ENCODE data around the gene HSH2D. TPM values are rescaled to one million over a fixed set of nuclear protein-coding genes. Genes with fewer than 3 reads are reported as not detected.

HSH2D gene
- total and polyA plus RNA-seq, 4 donors: 5.5 to 9.3 (median 6.4) TPM

GRCh38 chr19:16197622-16198369, 54.3 kb downstream of the HSH2D start, which contains the start of gene AP1M1:
TSS of gene AP1M1 (plus strand) at chr19:16197911. CDS start at chr19:16198027, 116 bp downstream.
- H3K36me3 ChIP-seq (ENCODE audit: control insufficient read depth in 4 of 4, insufficient read depth in 4 of 4, low read length in 4 of 4): peaks cover 0 to 18% (median 6%) of the 10 kb centered on the region in 4 donors
- no peaks in the 10 kb centered on the region for H3K27me3 ChIP-seq (ENCODE audit: control insufficient read depth in 3 of 3, insufficient read depth in 3 of 3, low read length in 2 of 3)
- 0 to 1% methylated on average over 63 to 65 of the region's 65 CpGs for WGBS, 2 donors

GRCh38 chr19:16198370-16198651, 54.8 kb downstream of the HSH2D start:
- DNase-seq: no peak
- WGBS, 2 donors: 1% methylated on average over 18 of the region's 18 CpGs
- Histone ChIP-seq H3K4me3 (peak overlapping the region; percentile 94), H3K9ac (ENCODE audit: insufficient read depth in 1 of 2, low read length in 2 of 2) (peak overlapping the region in 1 of 2 donors; percentile 46), H3K9me3 (ENCODE audit: control insufficient read depth in 4 of 4, insufficient read depth in 3 of 4, low read length in 3 of 4) (no peaks in the 10 kb centered on the region), H3K27me3 (ENCODE audit: control insufficient read depth in 3 of 3, insufficient read depth in 3 of 3, low read length in 2 of 3) (no peaks in the 10 kb centered on the region), H3K36me3 (ENCODE audit: control insufficient read depth in 4 of 4, insufficient read depth in 4 of 4, low read length in 4 of 4) (peaks cover 0 to 21% (median 7%) of the 10 kb centered on the region in 4 donors), H3K4me1 (ENCODE audit: control insufficient read depth in 5 of 5, insufficient read depth in 5 of 5, low read length in 5 of 5) (peaks cover 3 to 24% (median 8%) of the 10 kb centered on the region in 5 donors), H3K27ac (ENCODE audit: low read depth in 1 of 2, low read length in 1 of 2) (peak overlapping the region; percentile 83 to 91)
- TF ChIP-seq CTCF (IDR thresholded peaks at IDR 0.05; ENCODE audit: control extremely low read depth, extremely low read depth): no peak
- peak; percentile 8 for ATAC-seq (ENCODE audit: insufficient read depth, low FRiP score)

More at GRCh38 chr19:16197622-16198369, 54.3 kb downstream of the HSH2D start, which contains the start of gene AP1M1:
- Histone ChIP-seq H3K9me3 (ENCODE audit: control insufficient read depth in 4 of 4, insufficient read depth in 3 of 4, low read length in 3 of 4) (no peaks in the 10 kb centered on the region), H3K27ac (ENCODE audit: low read depth in 1 of 2, low read length in 1 of 2) (peak within 1 kb of the TSS; percentile 90 to 91), H3K9ac (ENCODE audit: insufficient read depth in 1 of 2, low read length in 2 of 2) (peak within 1 kb of the TSS; percentile 15 to 46), H3K4me1 (ENCODE audit: control insufficient read depth in 5 of 5, insufficient read depth in 5 of 5, low read length in 5 of 5) (peaks cover 3 to 24% (median 8%) of the 10 kb centered on the region in 5 donors), H3K4me3 (peak within 1 kb of the TSS; percentile 94)
- peak; percentile 86 for ATAC-seq (ENCODE audit: insufficient read depth, low FRiP score)
- no peak for TF ChIP-seq CTCF (IDR thresholded peaks at IDR 0.05; ENCODE audit: control extremely low read depth, extremely low read depth)
- peak; percentile 96 to 98 (median 97) for DNase-seq

GRCh38 chr19:16199275-16199932, 55.9 kb downstream of the HSH2D start:
- Histone ChIP-seq H3K36me3 (ENCODE audit: control insufficient read depth in 4 of 4, insufficient read depth in 4 of 4, low read length in 4 of 4) (peaks cover 4 to 29% (median 14%) of the 10 kb centered on the region in 4 donors), H3K9ac (ENCODE audit: insufficient read depth in 1 of 2, low read length in 2 of 2) (no peak overlapping the region), H3K27ac (ENCODE audit: low read depth in 1 of 2, low read length in 1 of 2) (peak overlapping the region in 1 of 2 donors; percentile 78), H3K9me3 (ENCODE audit: control insufficient read depth in 4 of 4, insufficient read depth in 3 of 4, low read length in 3 of 4) (no peaks in the 10 kb centered on the region), H3K27me3 (ENCODE audit: control insufficient read depth in 3 of 3, insufficient read depth in 3 of 3, low read length in 2 of 3) (no peaks in the 10 kb centered on the region), H3K4me1 (ENCODE audit: control insufficient read depth in 5 of 5, insufficient read depth in 5 of 5, low read length in 5 of 5) (peaks cover 3 to 24% (median 8%) of the 10 kb centered on the region in 5 donors), H3K4me3 (no peak overlapping the region)
- no peak for ATAC-seq (ENCODE audit: insufficient read depth, low FRiP score)
- peak in 2 of 3 donors; percentile 42 to 53 for DNase-seq
- no peak for TF ChIP-seq CTCF (IDR thresholded peaks at IDR 0.05; ENCODE audit: control extremely low read depth, extremely low read depth)
- 65 to 91% methylated on average over 9 of the region's 9 CpGs for whole genome bisulfite sequencing, 2 donors

Data from lung (tissue), 12 donors.